Suppressor macrophage (primary cell): ENCODE measurements around the gene KCTD10.

Source experiments
- DNase-seq, 4 experiments: peaks; one replicate each; pipeline ENCODE4 v3.0.0-alpha.2; 2020 to 2022
- total RNA-seq, 17 experiments: gene quantifications; one replicate each; lab custom pipeline; 2026; ENCODE audit warnings: mixed read lengths in 6 of 17, inconsistent platforms in 3 of 17; lab: John Stamatoyannopoulos, UW

Gene KCTD10, protein sequence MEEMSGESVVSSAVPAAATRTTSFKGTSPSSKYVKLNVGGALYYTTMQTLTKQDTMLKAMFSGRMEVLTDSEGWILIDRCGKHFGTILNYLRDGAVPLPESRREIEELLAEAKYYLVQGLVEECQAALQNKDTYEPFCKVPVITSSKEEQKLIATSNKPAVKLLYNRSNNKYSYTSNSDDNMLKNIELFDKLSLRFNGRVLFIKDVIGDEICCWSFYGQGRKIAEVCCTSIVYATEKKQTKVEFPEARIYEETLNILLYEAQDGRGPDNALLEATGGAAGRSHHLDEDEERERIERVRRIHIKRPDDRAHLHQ
- 49.4 to 103 (median 63.4) reads per million in 17 experiments for total RNA-seq

GRCh38 chr12:109477185-109477962, at the start of gene KCTD10, which contains the start of gene UBE3B:
Gene KCTD10 (minus strand): TSS chr12:109477300. CDS start chr12:109477262, 38 bp downstream.
Gene UBE3B (plus strand): TSS chr12:109477634. CDS start chr12:109483552, 5,918 bp downstream.
- DNase-seq = peak; percentile 95 to 97 (median 96)

DNA sequence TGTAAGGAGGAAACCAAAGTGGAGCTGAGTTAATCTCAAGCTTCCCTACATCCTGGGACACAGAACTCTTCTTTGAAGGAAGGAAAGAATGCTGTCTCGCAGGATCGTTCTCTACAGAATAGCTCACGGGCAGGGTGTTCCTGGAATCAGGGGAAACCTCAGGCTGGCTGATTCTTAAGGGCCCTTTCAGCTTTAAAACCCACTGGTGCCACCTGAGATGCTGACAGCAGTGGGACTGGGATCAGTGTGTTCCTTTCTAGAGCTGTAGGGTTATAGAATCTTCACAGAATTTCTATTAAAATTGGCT, 48.1 kb upstream of the KCTD10 start:
- DNase-seq = no peak

- DNase-seq = no peak
These were observed 47.6 kb upstream of the KCTD10 start for GRCh38 chr12:109524466-109525278.

DNA sequence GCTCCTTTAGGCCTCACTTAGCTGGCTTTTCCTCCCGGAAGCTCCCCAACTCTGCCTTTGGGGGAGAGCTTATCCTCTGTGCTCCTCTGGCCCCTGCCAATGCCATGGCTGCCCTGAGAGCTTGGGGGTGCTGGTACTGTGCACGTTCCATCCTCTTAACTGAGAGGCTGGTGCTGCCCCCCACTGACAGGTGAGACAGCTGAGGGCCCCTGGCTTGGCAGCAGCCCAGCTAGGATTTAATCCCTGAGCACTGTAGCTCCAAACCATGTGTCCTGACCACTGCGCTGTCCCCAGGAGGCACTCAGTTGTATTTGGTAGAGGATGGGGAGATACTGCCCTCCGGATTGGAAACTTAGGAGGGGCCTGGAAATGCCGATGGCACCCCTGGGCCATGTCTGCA, 46.4 kb upstream of the KCTD10 start:
- no peak for DNase-seq

- DNase-seq = no peak
These were observed 46.0 kb upstream of the KCTD10 start for GRCh38 chr12:109523071-109523470.

- DNase-seq = no peak
These were observed 44.7 kb upstream of the KCTD10 start for GRCh38 chr12:109521831-109522230.

- no peak for DNase-seq
These were observed 42.7 kb upstream of the KCTD10 start for GRCh38 chr12:109519787-109520186.

GRCh38 chr12:109518820-109519665, 41.9 kb upstream of the KCTD10 start:
- peak; percentile 59 to 81 (median 77) for DNase-seq

DNA sequence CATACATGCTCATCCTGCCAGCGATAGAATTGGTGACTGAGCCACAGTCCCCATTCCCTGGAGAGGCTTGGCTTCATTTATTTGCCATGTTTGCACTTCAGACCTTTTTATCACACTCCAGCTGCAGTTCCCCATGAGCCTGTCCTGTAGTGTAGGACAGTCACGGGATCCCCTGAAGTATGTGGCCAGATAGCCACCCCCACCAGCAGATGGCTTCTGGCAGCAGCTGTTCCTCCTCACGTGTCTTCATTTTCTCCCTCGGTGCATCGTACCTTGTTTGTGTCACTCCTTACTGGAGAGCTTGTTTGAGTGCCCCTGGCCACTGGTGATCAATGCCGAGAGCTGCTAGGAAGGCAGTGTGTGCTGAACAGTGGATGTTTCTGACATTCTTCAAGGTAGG, 40.5 kb upstream of the KCTD10 start:
- DNase-seq = no peak

GRCh38 chr12:109513977-109514376, 36.9 kb upstream of the KCTD10 start:
- DNase-seq = no peak

- no peak for DNase-seq
These were observed 36.0 kb upstream of the KCTD10 start for GRCh38 chr12:109513051-109513450.

DNA sequence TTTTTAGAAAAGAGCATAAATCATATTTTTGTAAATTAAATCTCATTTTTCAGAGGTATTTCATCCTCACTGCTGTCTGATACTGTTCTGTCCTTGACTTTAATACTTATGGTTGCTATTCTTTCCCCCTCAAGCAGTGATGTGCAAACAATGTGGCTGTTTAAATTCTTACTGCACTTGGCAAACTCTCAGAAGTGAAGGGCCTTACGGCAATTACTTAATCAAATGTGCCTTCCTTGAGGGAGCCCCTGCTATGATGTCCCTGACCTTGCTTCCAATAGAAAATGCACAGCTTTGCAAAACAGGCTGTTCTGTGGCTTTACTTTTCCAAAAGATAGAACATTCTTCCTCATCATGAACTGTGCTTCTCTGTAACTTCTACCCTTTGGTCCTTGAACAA, 35.5 kb upstream of the KCTD10 start:
- no peak for DNase-seq

GRCh38 chr12:109510196-109510595, 33.1 kb upstream of the KCTD10 start:
- no peak for DNase-seq

- no peak for DNase-seq
These were observed 27.0 kb upstream of the KCTD10 start for GRCh38 chr12:109504068-109504467.

GRCh38 chr12:109503611-109504010, 26.5 kb upstream of the KCTD10 start:
- DNase-seq = no peak

DNA sequence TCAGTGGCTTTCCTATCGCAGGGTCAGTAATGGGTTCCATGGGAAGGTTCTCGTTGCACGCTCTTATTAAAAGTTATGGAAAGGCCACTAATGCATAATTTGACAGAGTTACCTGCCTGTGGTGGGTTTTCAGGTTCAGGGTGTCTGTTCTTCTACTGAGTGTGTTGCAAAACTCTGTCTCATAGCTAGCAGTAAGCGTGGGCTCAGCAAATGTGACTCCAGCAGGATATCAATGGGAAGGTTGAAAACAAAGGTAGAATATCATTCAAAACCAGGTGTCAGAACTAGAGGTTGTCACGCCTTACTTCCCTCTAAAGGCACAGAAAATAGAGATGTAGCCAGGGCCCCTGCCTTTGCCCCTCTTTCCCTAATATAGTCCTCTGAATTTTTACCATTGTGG, 25.2 kb upstream of the KCTD10 start:
- no peak for DNase-seq

DNA sequence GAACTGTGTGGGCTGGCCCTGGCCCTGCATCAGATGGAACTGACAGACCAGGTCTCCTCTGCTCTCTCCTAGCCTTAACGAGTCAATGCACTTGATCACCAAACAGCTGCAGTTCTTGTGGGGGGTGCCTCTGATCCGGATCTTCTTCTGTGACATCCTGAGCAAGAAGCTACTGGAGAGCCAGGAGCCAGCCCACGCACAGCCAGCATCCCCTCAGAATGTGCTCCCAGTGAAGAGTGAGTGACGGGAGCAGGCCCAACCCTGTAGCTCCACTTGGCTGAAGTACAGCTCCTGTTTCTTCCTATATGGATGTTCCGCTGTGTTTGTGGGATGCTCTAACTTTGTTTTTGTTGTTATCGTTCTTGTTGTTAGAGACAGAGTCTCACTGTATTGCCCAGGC, 24.2 kb upstream of the KCTD10 start:
- DNase-seq = no peak

GRCh38 chr12:109500406-109501185, 23.5 kb upstream of the KCTD10 start:
- no peak for DNase-seq

- no peak for DNase-seq
These were observed 20.6 kb upstream of the KCTD10 start for GRCh38 chr12:109497675-109498074.

GRCh38 chr12:109496306-109496705, 19.2 kb upstream of the KCTD10 start:
- no peak for DNase-seq

GRCh38 chr12:109495012-109495411, 17.9 kb upstream of the KCTD10 start:
- DNase-seq = no peak
